Smooth muscle cell (in vitro differentiated cells): Measurements from ENCODE around the gene TICAM2. TPM values are rescaled to one million over a fixed set of nuclear protein-coding genes. Genes with fewer than 3 reads are reported as not detected.
A peak's percentile ranks its signal among the peaks of the same experiment; 100 is the strongest.

ENCODE experiments used
- DNase-seq: peaks from one replicate; lab custom pipeline; 2025; ENCODE audit not compliant: unreplicated experiment; lab: John Stamatoyannopoulos, UW
- H2AFZ ChIP-seq: fragments of 200-600 bp; sonication (generic); 2 replicates; pipeline ENCODE4 v1.6.0; 2016; ENCODE audit warnings: antibody characterized with exemption, low read depth, mild to moderate bottlenecking
- H3F3A ChIP-seq: fragments of 200-600 bp; sonication (generic); 2 replicates; pipeline ENCODE4 v1.6.0; 2017; ENCODE audit warnings: antibody characterized with exemption, low read depth
- H3K27ac ChIP-seq: fragments of 200-600 bp; sonication (generic); 2 replicates; pipeline ENCODE4 v1.5.1; 2016; ENCODE audit warnings: low read depth, mild to moderate bottlenecking
- H3K27me3 ChIP-seq: fragments of 200-600 bp; sonication (generic); 2 replicates; pipeline ENCODE4 v1.6.1; 2016; ENCODE audit warnings: low read depth, mild to moderate bottlenecking
- H3K36me3 ChIP-seq: fragments of 200-600 bp; sonication (generic); 2 replicates; pipeline ENCODE4 v1.5.1; 2016; ENCODE audit warnings: low read depth
- H3K4me1 ChIP-seq: fragments of 200-600 bp; sonication (generic); 2 replicates; pipeline ENCODE4 v1.5.1; 2016; ENCODE audit warnings: low read depth
- H3K4me2 ChIP-seq: fragments of 200-600 bp; sonication (generic); 2 replicates; pipeline ENCODE4 v1.6.0; 2016; ENCODE audit warnings: mild to moderate bottlenecking
- H3K4me3 ChIP-seq: fragments of 200-600 bp; sonication (generic); 2 replicates; pipeline ENCODE4 v1.5.1; 2016; ENCODE audit warnings: mild to moderate bottlenecking
- H3K79me2 ChIP-seq: fragments of 200-600 bp; sonication (generic); 2 replicates; pipeline ENCODE4 v1.6.0; 2016; ENCODE audit warnings: low read depth, mild to moderate bottlenecking
- H3K9ac ChIP-seq: fragments of 200-600 bp; sonication (generic); 2 replicates; pipeline ENCODE4 v1.6.0; 2016; ENCODE audit warnings: low read depth
- H3K9me3 ChIP-seq: fragments of 200-600 bp; sonication (generic); replicated peaks from 2 replicates; pipeline ENCODE4 v1.5.1; 2016; ENCODE audit warnings: low read depth
- H4K20me1 ChIP-seq: fragments of 200-600 bp; sonication (generic); 2 replicates; pipeline ENCODE4 v1.6.0; 2016; ENCODE audit warnings: low read depth
- WGBS: methylation state at CpG from one replicate; pipeline ENCODE4 v1.1.7; 2016; ENCODE audit warnings: low lambda C conversion rate; 5-methylcytosine and 5-hydroxymethylcytosine counted together
- polyA plus RNA-seq: library from polyadenylated mRNA; unstranded; fragments of >200 nt; fragmentation: Nextera tagmentation; extraction: Ambion mirVana; gene quantifications from 2 replicates; pipeline ENCODE4 v1.2.1, GENCODE V29; 2016
- total RNA-seq: library from RNA; depleted of rRNA; stranded (reverse); fragments of >200 nt; gene quantifications from 2 replicates; pipeline ENCODE4 v1.2.3, GENCODE V29; 2014
- TF ChIP-seq, protein P1 (sequence below): fragments of 200-600 bp; sonication (generic); IDR thresholded peaks from 2 replicates; pipeline ENCODE4 v1.5.1; 2017; ENCODE audit warnings: borderline replicate concordance, mild to moderate bottlenecking, antibody characterized with exemption; ENCODE audit not compliant: insufficient read depth, poor library complexity, severe bottlenecking

Gene TICAM2
- total and polyA plus RNA-seq, 2 experiments from 2014 or later = 11.5 to 13.3 TPM

DNA sequence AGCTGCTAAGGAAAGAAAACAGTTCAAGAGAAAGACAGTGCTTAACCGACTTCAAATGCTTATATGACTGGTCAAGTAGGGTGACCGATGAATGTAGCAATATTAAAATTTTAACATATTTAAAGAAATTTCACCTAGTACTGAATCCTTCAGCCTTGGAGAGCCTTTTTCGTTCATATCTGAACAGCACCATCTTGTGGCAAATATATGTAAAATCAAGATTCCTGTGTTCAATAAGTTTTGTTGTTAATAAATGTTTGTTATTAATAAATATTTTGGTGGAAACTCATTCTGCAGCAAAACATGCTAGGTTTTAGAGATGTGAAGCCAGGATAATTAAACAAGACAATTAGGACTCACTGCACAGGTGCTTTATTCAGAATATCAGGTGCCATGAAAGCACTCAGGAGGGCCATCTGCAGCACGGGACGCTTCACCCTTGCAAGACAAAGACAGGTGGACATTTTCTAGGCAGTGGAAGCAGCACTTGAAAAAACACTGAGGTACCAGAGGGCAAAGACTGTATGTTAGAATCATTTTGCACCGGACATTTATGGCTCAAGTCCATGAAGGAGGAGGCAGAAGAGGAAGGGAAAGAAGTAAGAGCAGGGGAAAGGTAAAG, 15.6 kb downstream of the TICAM2 start:
- peaks cover 62% of the 10 kb centered on the region for H4K20me1 ChIP-seq
- 56% methylated on average over 6 of the region's 6 CpGs for WGBS
- TF ChIP-seq, protein P1, sequence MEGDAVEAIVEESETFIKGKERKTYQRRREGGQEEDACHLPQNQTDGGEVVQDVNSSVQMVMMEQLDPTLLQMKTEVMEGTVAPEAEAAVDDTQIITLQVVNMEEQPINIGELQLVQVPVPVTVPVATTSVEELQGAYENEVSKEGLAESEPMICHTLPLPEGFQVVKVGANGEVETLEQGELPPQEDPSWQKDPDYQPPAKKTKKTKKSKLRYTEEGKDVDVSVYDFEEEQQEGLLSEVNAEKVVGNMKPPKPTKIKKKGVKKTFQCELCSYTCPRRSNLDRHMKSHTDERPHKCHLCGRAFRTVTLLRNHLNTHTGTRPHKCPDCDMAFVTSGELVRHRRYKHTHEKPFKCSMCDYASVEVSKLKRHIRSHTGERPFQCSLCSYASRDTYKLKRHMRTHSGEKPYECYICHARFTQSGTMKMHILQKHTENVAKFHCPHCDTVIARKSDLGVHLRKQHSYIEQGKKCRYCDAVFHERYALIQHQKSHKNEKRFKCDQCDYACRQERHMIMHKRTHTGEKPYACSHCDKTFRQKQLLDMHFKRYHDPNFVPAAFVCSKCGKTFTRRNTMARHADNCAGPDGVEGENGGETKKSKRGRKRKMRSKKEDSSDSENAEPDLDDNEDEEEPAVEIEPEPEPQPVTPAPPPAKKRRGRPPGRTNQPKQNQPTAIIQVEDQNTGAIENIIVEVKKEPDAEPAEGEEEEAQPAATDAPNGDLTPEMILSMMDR = peak; percentile 67
- H3K4me3 ChIP-seq = no peak overlapping the region
- no peak overlapping the region for H3K4me2 ChIP-seq
- no peaks in the 10 kb centered on the region for H3K36me3 ChIP-seq
- H3K79me2 ChIP-seq = peaks cover 22% of the 10 kb centered on the region
- no peak overlapping the region for H2AFZ ChIP-seq
- no peak overlapping the region for H3K9ac ChIP-seq
- no peaks in the 10 kb centered on the region for H3K9me3 ChIP-seq
- no peaks in the 10 kb centered on the region for H3K27me3 ChIP-seq
- DNase-seq = no peak
- H3F3A ChIP-seq = peaks cover 4% of the 10 kb centered on the region
- H3K27ac ChIP-seq = no peak overlapping the region
- H3K4me1 ChIP-seq = peaks cover 8% of the 10 kb centered on the region

DNA sequence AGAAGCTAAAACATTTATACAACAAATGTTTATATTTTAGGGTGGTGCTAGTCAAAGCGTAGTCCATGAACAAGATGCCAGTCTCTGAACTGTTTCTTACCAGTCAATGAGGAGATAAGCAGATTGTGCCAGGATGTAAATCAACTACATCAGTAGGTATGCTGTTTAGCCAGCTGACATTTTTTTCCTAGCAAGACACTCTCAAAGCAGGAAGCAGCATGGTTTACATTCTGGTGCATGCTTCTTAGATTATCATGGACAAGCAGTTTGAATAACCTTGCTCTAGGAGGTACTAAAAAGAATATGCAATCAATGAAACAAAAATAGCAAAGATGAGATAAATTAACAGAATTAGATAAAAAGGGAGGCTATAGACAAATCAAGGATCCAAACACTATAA, 17.0 kb downstream of the TICAM2 start:
- Histone ChIP-seq H3K79me2 (peaks cover 16% of the 10 kb centered on the region), H2AFZ (no peak overlapping the region), H3K9ac (no peak overlapping the region), H3K4me3 (no peak overlapping the region), H3K4me2 (no peak overlapping the region), H4K20me1 (peaks cover 48% of the 10 kb centered on the region), H3K4me1 (peaks cover 8% of the 10 kb centered on the region), H3K36me3 (no peaks in the 10 kb centered on the region), H3K27ac (no peak overlapping the region), H3K9me3 (no peaks in the 10 kb centered on the region), H3F3A (no peaks in the 10 kb centered on the region), H3K27me3 (no peaks in the 10 kb centered on the region)
- TF ChIP-seq, protein P1 = no peak
- no peak for DNase-seq
- 94% methylated on average over 1 of the region's 1 CpG for WGBS

DNA sequence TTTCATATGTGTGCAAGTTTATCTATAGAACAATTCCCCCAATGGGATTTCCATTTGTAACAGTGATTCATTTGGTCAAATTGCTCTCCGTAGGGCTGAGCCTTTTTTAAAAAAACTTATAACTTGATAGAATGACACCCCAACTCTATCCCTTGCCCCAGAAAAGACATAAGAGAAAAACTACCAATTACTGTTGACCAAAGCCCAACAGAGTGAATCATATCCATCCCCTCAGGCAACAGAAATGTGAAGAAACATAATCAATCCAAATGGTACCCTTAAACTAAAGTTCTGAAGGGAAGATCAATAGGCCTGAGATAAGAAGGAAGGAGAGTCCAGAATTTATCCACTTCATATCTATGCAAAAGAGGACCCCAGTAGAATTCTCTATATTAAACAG, 17.8 kb downstream of the TICAM2 start:
- H4K20me1 ChIP-seq = peaks cover 41% of the 10 kb centered on the region
- no peak overlapping the region for H2AFZ ChIP-seq
- H3F3A ChIP-seq = no peaks in the 10 kb centered on the region
- no peak overlapping the region for H3K9ac ChIP-seq
- no peak for DNase-seq
- peaks cover 16% of the 10 kb centered on the region for H3K79me2 ChIP-seq
- H3K27me3 ChIP-seq = no peaks in the 10 kb centered on the region
- peak overlapping the region; percentile 72 for H3K27ac ChIP-seq
- peaks cover 8% of the 10 kb centered on the region for H3K4me1 ChIP-seq
- H3K36me3 ChIP-seq = no peaks in the 10 kb centered on the region
- peak overlapping the region; percentile 49 for H3K4me2 ChIP-seq
- no peaks in the 10 kb centered on the region for H3K9me3 ChIP-seq
- TF ChIP-seq, protein P1 = no peak
- WGBS = 90% methylated on average over 1 of the region's 1 CpG
- no peak overlapping the region for H3K4me3 ChIP-seq

DNA sequence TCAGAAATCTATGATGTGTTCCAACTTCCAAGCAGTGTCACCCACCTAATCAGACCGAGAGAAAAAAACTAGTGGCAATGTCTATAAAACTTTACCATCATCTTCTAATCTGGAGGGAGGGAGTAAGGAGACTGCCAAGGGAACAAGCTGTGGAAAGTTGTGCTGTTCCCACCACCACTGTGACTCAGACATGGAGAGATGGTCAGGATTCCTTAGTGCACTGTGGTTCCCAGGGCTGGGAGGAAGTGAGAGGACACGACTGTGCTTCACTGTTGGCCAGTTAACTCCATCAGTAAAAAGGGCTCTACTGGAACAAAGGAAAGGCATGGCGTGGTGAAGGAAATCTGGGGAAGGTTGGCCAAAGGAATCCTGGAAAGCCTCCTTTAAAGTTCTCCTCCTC, 18.8 kb downstream of the TICAM2 start:
- TF ChIP-seq, protein P1 = no peak
- no peak overlapping the region for H3K4me3 ChIP-seq
- WGBS = 35% methylated on average over 3 of the region's 3 CpGs
- DNase-seq = no peak
- no peaks in the 10 kb centered on the region for H3K27me3 ChIP-seq
- H4K20me1 ChIP-seq = peaks cover 31% of the 10 kb centered on the region
- no peaks in the 10 kb centered on the region for H3F3A ChIP-seq
- H3K27ac ChIP-seq = peak overlapping the region; percentile 72
- H3K4me1 ChIP-seq = peaks cover 8% of the 10 kb centered on the region
- H3K4me2 ChIP-seq = peak overlapping the region; percentile 69
- no peaks in the 10 kb centered on the region for H3K9me3 ChIP-seq
- H2AFZ ChIP-seq = no peak overlapping the region
- no peak overlapping the region for H3K9ac ChIP-seq
- no peaks in the 10 kb centered on the region for H3K36me3 ChIP-seq
- H3K79me2 ChIP-seq = peaks cover 16% of the 10 kb centered on the region
